A673 (cell line): ENCODE measurements around the gene GCC1. TPM values are rescaled to one million over a fixed set of nuclear protein-coding genes. Genes with fewer than 3 reads are reported as not detected.

ENCODE experiments used
- BruUV-seq: library from RNA; stranded (reverse); fragments of 400-500 nt; replicated peaks from 2 replicates; lab custom pipeline; 2021; lab: Mats Ljungman, UMichigan
- CTCF ChIA-PET: fragments of 300-600 bp; sonication (Branson Sonifier 250); formaldehyde crosslinking; loops from one replicate; lab custom pipeline; 2022; ENCODE audit warnings: antibody characterized with exemption; lab: Charles Lee
- POLR2A ChIA-PET: fragments of 300-600 bp; sonication (Branson Sonifier 250); formaldehyde crosslinking; loops from one replicate; lab custom pipeline; 2022; ENCODE audit warnings: antibody characterized with exemption; ENCODE audit not compliant: low non-redundant PET; lab: Charles Lee
- DNase-seq: peaks from one replicate; pipeline ENCODE4 v3.0.0-alpha.2; 2015; ENCODE audit warnings: low spot score
- H3K27ac ChIP-seq: fragments of 200-600 bp; sonication (generic); 2 replicates; pipeline ENCODE4 v1.5.1; 2016; ENCODE audit warnings: mixed run types, low read depth, mild to moderate bottlenecking, mixed read lengths, antibody characterized with exemption, low read length; ENCODE audit not compliant: poor library complexity, severe bottlenecking
- H3K27me3 ChIP-seq: fragments of 200-600 bp; sonication (generic); replicated peaks from 2 replicates; pipeline ENCODE4 v1.6.1; 2017; ENCODE audit warnings: mixed run types, low read depth, mild to moderate bottlenecking, mixed read lengths, antibody characterized with exemption, low read length; ENCODE audit not compliant: insufficient read depth, poor library complexity
- H3K36me3 ChIP-seq: fragments of 200-600 bp; sonication (generic); 2 replicates; pipeline ENCODE4 v1.6.1; 2016; ENCODE audit warnings: mixed run types, mild to moderate bottlenecking, mixed read lengths, antibody characterized with exemption, low read length; ENCODE audit not compliant: insufficient read depth, poor library complexity, severe bottlenecking
- H3K4me1 ChIP-seq: fragments of 200-600 bp; sonication (generic); 2 replicates; pipeline ENCODE4 v1.6.1; 2017; ENCODE audit warnings: mixed run types, mild to moderate bottlenecking, mixed read lengths, antibody characterized with exemption, low read length; ENCODE audit not compliant: insufficient read depth, poor library complexity, severe bottlenecking
- H3K4me3 ChIP-seq: fragments of 200-600 bp; sonication (generic); 2 replicates; pipeline ENCODE4 v1.5.1; 2016; ENCODE audit warnings: low read depth, mixed run types, mild to moderate bottlenecking, mixed read lengths, low read length; ENCODE audit not compliant: poor library complexity, severe bottlenecking
- H3K9me3 ChIP-seq: fragments of 200-600 bp; sonication (generic); 2 replicates; pipeline ENCODE4 v1.6.1; 2016; ENCODE audit warnings: mixed run types, low read depth, mild to moderate bottlenecking, mixed read lengths, antibody characterized with exemption, low read length; ENCODE audit not compliant: poor library complexity, severe bottlenecking
- CTCF ChIP-seq: fragments of 300-800, 200-600 bp; sonication (generic); conservative IDR thresholded peaks from 2 replicates; pipeline ENCODE4 v1.5.1; 2017; ENCODE audit warnings: low read depth, mild to moderate bottlenecking, antibody characterized with exemption, low read length, moderate library complexity, mixed read lengths
- EZH2 ChIP-seq: fragments of 200-600 bp; sonication (generic); IDR thresholded peaks from 2 replicates; pipeline ENCODE4 v1.6.1; 2017; ENCODE audit warnings: borderline replicate concordance, low read depth, mild to moderate bottlenecking, mixed read lengths, antibody characterized with exemption, low read length; ENCODE audit not compliant: poor library complexity, severe bottlenecking
- intact Hi-C: fragments of 100-400 bp; cut with micrococcal nuclease; formaldehyde crosslinking; loops from one replicate; pipeline ENCODE4 v1.10.0; 2022; ENCODE audit not compliant: unreplicated experiment
- total RNA-seq: library from RNA; stranded (reverse); gene quantifications from 2 replicates; pipeline ENCODE4 v1.2.3, GENCODE V29; 2021

Gene GCC1
- total RNA-seq, 1 experiment from 2014 or later: 15.2 TPM

GRCh38 chr7:127609297-127609696 is 23.9 kb upstream of the GCC1 start:
- CTCF ChIA-PET: no interaction called here
- POLR2A ChIA-PET: no interaction called here
- BruUV-seq: no TSS peak

GRCh38 chr7:127608446-127608845 is 23.1 kb upstream of the GCC1 start:
- Histone ChIP-seq H3K9me3 (no peaks in the 10 kb centered on the region), H3K36me3 (no peaks in the 10 kb centered on the region), H3K27ac (no peak overlapping the region), H3K4me3 (no peak overlapping the region), H3K27me3 (no peaks in the 10 kb centered on the region), H3K4me1 (no peaks in the 10 kb centered on the region)
- intact Hi-C loops: no loop called here
- DNase-seq: no peak
- no TSS peak for BruUV-seq
- ChIA-PET CTCF (no interaction called here), POLR2A (no interaction called here)
- no peak for TF ChIP-seq EZH2

More at GRCh38 chr7:127609297-127609696, 23.9 kb upstream of the GCC1 start:
- no peaks in the 10 kb centered on the region for H3K27me3 ChIP-seq
- no peak overlapping the region for H3K27ac ChIP-seq
- no peaks in the 10 kb centered on the region for H3K36me3 ChIP-seq
- H3K9me3 ChIP-seq: no peaks in the 10 kb centered on the region
- intact Hi-C loops: no loop called here
- no peak overlapping the region for H3K4me3 ChIP-seq
- no peaks in the 10 kb centered on the region for H3K4me1 ChIP-seq
- DNase-seq: no peak
- TF ChIP-seq EZH2: no peak
- no peak for TF ChIP-seq CTCF

DNA sequence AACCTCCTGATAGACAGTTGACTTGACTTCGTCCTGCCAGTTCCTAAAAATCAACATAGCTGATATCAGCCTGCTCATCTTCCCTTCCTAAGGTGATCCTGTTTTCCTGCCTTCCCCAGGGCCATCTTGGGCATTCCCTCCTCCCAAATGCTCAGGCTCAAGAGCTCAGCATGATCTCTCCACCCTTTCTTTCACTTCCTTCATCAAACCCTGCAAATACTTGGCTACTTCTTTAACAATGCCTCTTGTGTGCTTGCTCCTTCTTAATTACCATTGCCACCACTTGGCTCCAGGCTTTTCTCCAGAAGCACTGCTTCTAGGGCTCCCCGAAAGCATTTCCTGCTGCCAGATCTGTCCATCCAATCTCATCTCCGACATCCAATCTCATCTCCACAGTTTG is 15.5 kb upstream of the GCC1 start:
- ChIA-PET POLR2A (no interaction called here), CTCF (no interaction called here)
- intact Hi-C loops: no loop called here
- H3K4me1 ChIP-seq: no peaks in the 10 kb centered on the region
- no peak overlapping the region for H3K27ac ChIP-seq
- no TSS peak for BruUV-seq
- no peaks in the 10 kb centered on the region for H3K36me3 ChIP-seq
- TF ChIP-seq EZH2 (no peak), CTCF (no peak)
- no peak overlapping the region for H3K4me3 ChIP-seq
- no peaks in the 10 kb centered on the region for H3K9me3 ChIP-seq
- DNase-seq: no peak
- peaks cover 3% of the 10 kb centered on the region for H3K27me3 ChIP-seq

GRCh38 chr7:127598318-127598717 is 12.9 kb upstream of the GCC1 start:
- Histone ChIP-seq H3K36me3 (no peaks in the 10 kb centered on the region), H3K27ac (no peak overlapping the region), H3K4me3 (no peak overlapping the region), H3K4me1 (no peaks in the 10 kb centered on the region), H3K9me3 (no peaks in the 10 kb centered on the region), H3K27me3 (peaks cover 3% of the 10 kb centered on the region)
- peak; percentile 68 for TF ChIP-seq CTCF
- no peak for TF ChIP-seq EZH2
- CTCF ChIA-PET: no interaction called here
- peak; percentile 44 for DNase-seq
- no TSS peak for BruUV-seq
- intact Hi-C loops: no loop called here
- POLR2A ChIA-PET: no interaction called here
